ENCODE results near the gene BCAS1.
"Not testable (repeated sequence)": the region's sequence is repeated elsewhere in the genome, so short reads cannot be mapped to it uniquely, and the experiment has no call there.

Gene BCAS1

GRCh38 chr20:53984356-53985149 lies 85.8 kb downstream of the BCAS1 start:
- DNase-seq: no peak

- DNase-seq: no peak
These were observed 87.0 kb downstream of the BCAS1 start for GRCh38 chr20:53983401-53983800.

DNA sequence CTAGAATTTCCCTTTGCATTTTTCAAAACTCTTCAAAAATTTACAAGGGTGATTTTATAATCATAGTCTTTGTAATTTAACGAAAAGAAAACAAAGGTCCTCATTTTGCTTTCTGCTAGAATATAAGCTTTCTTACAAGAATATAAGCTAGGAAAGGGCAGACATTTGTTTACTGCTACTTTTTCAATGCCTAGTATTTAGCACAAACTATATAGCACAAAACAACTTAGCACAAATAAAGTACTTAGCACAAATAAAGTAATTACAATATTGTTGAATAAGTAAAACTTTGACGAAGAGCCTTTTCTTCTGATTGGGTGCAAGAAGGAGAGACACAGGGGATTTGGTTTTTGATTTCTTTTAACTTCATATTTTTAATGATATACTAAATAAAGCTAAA lies 87.8 kb downstream of the BCAS1 start:
- DNase-seq: no peak

GRCh38 chr20:53981752-53982437 lies 88.5 kb downstream of the BCAS1 start:
- no peak for DNase-seq

DNA sequence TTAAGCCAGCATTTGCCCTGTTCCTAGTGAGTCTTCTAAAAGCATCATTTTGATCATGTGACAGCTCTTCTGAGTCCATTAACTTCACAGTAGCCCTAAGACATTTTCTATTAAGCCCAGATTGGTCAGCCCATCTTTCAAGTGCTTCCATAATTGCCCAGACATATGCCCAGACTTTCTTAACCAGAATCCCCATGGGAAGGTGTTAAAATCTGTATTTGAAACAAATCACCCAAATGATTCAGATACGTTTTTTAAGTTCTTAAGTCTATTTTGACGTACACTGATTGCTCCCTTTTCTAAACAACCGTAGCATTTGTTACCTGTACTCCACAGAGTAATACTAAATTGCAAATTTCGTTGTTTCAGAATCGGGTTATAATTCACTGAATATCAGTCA lies 89.3 kb downstream of the BCAS1 start:
- DNase-seq: no peak

DNA sequence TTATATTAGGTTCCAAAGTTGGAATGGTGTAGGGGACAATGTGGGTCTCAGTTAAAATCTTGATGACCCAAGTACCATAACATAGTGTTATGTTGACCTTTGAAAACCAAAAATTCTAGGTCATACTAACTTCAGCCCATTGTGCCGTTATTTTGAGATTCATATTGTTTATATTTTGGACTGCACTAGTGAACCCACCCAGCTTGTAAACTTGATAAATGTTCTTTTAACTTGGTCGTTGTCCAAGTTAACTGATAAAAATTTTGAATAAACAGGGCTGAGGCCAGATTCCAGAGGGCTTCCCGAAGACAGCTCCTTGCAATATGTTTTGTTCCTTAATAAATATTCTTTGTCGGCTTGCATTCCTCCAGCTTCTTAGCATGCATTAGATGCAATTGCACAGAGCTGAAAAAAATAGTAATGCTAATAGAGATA lies 90.3 kb downstream of the BCAS1 start:
- DNase-seq: no peak

- DNase-seq: no peak
These were observed 91.9 kb downstream of the BCAS1 start for GRCh38 chr20:53978497-53978896.

- DNase-seq: no peak
These were observed 93.0 kb downstream of the BCAS1 start for GRCh38 chr20:53977391-53977790.

DNA sequence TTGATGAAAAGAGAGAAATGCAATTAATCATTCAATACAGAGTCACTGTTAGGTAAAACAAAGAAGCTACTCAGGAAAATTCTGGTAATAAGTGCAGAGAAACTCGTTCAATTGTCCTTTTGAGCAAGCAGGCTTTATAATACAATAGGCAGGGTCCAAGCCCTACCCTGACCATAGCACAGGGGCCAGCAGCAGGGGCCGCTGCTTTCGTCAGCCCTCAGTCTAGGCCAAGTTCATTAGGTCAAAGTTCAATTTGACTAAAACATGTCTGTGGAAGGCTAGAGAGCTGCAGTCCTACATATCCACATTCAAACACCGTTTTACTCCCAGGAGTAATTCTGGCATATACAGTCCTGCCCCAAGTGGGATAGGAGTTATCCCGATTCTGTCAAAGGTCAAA lies 94.6 kb downstream of the BCAS1 start:
- no peak for DNase-seq

DNA sequence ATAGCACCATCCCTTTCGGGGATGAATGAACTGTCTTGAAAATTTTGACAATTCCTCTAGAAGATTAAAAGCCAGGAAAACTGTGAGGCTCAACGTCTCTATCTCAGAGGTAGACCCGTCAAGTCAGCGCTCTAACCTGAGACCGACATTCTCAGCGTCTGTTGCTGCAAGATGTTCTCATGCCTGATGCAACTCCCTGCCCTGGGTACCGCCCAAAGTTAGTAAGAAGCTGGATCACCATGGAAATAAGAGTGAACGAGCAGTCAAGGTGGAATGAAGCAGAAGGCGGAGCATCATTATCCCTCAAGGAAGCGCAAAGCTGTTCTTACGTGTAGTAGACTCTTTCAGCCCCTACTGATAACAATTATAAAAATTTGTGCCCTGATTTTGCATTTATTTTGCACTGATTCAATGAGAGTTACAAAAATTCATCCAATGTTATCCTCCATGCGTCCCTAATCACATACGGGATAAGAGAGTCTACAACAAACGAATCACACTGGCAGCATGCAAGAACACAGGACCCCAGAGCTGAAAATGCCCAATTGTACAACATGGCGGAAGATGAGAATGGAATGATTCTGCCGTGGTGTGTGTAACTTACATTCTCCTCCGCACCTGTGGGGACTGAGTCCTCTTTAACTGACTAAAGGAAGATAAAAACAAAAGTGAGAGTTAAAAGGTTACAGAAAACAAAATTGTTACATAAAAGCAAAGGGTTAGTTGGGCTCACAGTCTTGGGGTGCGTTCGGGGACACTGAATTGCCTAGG lies 95.4 kb downstream of the BCAS1 start:
- no peak for DNase-seq

- DNase-seq: not testable (repeated sequence)
These were observed 96.5 kb downstream of the BCAS1 start for GRCh38 chr20:53973882-53974281.

GRCh38 chr20:53972179-53972578 lies 98.2 kb downstream of the BCAS1 start:
- DNase-seq: no peak

DNA sequence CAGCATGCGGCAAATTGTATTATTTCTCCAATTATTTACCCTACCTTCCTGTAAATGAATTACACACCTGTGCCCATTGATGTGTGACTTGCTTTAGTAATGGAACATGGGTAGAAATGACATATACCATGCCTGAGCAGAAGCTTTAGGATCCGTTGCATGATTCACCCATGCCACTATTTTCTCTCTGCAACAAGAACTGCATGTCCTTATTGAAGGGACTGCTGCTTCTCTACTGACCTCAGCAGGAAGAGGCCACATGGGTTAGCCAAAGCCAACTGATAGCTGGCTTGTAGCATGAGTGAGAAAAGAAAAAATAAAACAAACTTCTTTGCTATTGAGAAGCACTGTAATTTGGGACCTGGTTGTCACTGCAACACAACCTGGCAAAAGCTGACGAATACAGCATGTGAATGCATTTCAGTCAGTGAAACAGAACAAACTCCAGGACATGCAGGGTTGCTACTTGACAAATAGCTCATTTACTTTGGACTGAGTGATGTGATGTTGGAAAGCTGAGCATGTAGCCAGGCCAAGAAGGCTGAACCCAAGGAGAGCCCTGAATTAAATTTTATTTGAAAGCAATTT lies 99.2 kb downstream of the BCAS1 start:
- DNase-seq: no peak

GRCh38 chr20:53970232-53970631 lies 100.2 kb downstream of the BCAS1 start:
- no peak for DNase-seq

DNA sequence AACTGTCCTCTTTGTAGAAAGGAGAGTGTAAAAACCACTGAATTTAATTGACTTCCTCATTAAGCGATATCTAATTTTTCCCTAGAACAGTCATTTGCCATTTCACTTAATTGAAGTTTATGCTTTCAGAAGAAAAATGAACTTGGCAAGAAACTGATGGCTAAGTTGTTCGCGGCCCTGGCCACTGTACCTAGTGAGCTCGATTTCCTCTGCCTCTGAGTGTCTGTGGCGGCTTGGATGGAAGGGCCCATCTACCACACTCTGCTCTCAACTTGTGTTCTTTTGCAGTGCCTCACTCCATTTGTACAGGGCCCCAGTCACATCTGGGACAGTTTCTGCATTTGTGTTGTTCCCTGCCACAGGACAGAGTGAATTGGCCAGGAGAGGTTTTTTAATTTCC lies 102.9 kb downstream of the BCAS1 start:
- DNase-seq: no peak

GRCh38 chr20:53966774-53967398 lies 103.5 kb downstream of the BCAS1 start:
- DNase-seq: no peak

- DNase-seq: no peak
These were observed 105.7 kb downstream of the BCAS1 start for GRCh38 chr20:53964501-53965253.

DNA sequence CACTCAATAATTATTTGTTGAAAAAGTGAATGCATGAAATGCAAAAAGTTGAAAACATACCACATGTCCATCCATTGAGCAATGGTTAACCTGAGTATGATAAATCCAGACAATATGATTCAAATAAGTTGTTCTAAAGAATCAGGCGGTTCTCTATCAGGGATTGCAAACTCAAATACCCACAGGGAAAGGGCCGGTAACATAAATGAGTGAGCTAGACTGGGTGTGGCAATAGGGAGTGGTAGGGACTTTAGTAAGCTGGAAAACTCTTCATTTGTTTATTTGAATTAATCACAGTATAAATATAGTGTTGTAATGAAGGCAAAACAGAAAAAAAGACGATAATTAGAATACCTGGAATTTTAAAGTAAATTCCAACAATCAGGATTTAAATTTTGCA lies 106.3 kb downstream of the BCAS1 start:
- DNase-seq: no peak

GRCh38 chr20:53963635-53964034 lies 106.8 kb downstream of the BCAS1 start:
- no peak for DNase-seq

DNA sequence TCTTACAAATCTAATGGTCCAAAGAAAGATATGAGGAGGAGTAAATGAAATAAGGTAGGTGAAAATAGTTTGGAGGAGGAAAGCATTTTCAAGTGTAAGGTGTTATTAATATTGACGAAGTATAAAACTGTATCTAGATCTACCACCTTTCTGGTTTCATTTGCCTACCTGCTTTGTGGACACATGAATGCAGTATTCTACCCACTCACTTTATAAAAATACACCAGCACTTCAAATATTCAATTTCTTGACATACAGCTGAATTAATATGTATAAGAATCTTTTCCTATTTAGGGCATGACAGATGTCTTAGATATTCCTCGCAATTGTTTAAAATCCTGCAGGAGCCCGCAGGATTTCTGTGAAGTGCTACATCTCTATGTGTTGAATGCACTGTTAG lies 108.0 kb downstream of the BCAS1 start:
- no peak for DNase-seq

DNA sequence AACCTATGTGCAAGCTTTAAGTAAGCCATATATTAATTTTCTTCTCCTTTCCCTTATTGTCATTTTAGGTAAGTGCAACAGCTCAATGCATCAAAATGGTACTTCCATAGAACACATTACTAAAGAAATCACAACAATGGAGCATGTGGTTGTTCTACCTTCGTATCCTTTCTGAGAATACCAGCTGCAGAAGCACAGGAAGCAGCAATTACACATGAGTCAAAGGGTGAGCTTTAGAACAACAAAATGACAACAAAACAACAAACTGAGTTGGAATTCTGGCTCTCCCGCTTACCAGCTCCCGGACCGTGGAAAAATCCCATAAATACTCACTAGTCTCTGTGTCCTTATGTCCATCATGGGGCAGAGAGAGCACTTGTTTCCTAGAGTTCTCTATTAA lies 108.9 kb downstream of the BCAS1 start:
- DNase-seq: no peak

Measured in right kidney (tissue), 1 donor.